ENCODE data around the gene PRPF8. TPM values are rescaled to one million over a fixed set of nuclear protein-coding genes. Genes with fewer than 3 reads are reported as not detected.

The PRPF8 gene
- total and polyA plus RNA-seq, 2 of the 13 experiments (the other 11 are each of a cell fraction or from before 2014, with no cell fraction given) = 112 to 179 TPM

DNA sequence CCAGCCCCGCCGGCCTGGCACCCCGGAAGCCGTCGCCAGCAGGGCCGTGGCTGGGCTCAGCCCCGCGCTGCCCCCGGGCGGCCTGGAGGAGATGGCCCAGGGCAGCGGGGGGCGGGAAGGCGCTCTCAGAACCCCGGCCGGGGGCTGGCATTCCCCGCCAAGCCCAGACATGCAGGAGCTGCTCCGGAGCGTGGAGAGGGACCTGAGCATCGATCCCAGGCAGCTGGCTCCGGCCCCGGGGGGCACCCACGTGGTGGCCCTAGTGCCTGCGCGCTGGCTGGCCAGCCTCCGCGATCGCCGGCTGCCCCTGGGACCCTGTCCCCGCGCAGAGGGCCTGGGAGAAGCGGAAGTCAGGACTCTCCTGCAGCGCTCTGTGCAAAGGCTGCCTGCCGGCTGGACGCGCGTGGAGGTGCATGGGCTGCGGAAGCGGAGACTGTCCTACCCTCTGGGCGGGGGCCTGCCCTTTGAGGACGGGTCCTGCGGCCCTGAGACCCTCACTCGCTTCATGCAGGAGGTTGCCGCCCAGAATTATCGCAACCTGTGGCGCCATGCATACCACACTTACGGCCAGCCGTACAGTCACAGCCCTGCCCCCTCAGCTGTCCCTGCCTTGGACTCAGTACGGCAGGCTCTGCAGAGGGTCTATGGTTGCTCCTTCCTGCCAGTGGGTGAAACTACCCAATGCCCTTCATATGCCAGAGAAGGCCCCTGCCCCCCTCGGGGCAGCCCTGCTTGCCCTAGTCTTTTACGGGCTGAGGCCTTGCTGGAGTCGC, 40.4 kb upstream of the PRPF8 start (continued):
- 0 out of 2 replicates have a peak, but pooled peaks have one; percentile 13 for TF ChIP-seq MEIS1 (CRISPR knock-in tag; IDR thresholded peaks at IDR 0.05; ENCODE audit: borderline replicate concordance)
- TF ChIP-seq SAFB2 (CRISPR knock-in tag; IDR thresholded peaks at IDR 0.05; ENCODE audit: borderline replicate concordance, low read depth) = no peak
- TF ChIP-seq, protein P1, sequence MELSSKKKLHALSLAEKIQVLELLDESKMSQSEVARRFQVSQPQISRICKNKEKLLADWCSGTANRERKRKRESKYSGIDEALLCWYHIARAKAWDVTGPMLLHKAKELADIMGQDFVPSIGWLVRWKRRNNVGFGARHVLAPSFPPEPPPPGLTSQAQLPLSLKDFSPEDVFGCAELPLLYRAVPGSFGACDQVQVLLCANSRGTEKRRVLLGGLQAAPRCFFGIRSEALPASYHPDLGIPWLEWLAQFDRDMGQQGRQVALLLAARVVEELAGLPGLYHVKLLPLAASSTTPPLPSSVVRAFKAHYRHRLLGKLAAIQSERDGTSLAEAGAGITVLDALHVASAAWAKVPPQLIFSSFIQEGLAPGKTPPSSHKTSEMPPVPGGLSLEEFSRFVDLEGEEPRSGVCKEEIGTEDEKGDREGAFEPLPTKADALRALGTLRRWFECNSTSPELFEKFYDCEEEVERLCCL (CRISPR knock-in tag; IDR thresholded peaks at IDR 0.05; ENCODE audit: borderline replicate concordance) = no peak
- TF ChIP-seq, protein P2, sequence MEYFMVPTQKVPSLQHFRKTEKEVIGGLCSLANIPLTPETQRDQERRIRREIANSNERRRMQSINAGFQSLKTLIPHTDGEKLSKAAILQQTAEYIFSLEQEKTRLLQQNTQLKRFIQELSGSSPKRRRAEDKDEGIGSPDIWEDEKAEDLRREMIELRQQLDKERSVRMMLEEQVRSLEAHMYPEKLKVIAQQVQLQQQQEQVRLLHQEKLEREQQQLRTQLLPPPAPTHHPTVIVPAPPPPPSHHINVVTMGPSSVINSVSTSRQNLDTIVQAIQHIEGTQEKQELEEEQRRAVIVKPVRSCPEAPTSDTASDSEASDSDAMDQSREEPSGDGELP (IDR thresholded peaks at IDR 0.05; ENCODE audit: borderline replicate concordance, low read depth) = no peak
- no peak for TF ChIP-seq NONO (IDR thresholded peaks at IDR 0.05)
- peak; percentile 30 for TF ChIP-seq NONO (CRISPR knock-in tag; conservative IDR thresholded peaks at IDR 0.05)
- no peak for TF ChIP-seq ZNF562 (CRISPR knock-in tag; IDR thresholded peaks at IDR 0.05; ENCODE audit: borderline replicate concordance)
- TF ChIP-seq ZNF709 (CRISPR knock-in tag; IDR thresholded peaks at IDR 0.05) = peak; percentile 69; the same call in 1 of the 2 replicates
- TF ChIP-seq ZFP36L2 (CRISPR knock-in tag; IDR thresholded peaks at IDR 0.05) = no peak
- TF ChIP-seq, protein P3, sequence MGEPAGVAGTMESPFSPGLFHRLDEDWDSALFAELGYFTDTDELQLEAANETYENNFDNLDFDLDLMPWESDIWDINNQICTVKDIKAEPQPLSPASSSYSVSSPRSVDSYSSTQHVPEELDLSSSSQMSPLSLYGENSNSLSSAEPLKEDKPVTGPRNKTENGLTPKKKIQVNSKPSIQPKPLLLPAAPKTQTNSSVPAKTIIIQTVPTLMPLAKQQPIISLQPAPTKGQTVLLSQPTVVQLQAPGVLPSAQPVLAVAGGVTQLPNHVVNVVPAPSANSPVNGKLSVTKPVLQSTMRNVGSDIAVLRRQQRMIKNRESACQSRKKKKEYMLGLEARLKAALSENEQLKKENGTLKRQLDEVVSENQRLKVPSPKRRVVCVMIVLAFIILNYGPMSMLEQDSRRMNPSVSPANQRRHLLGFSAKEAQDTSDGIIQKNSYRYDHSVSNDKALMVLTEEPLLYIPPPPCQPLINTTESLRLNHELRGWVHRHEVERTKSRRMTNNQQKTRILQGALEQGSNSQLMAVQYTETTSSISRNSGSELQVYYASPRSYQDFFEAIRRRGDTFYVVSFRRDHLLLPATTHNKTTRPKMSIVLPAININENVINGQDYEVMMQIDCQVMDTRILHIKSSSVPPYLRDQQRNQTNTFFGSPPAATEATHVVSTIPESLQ (CRISPR knock-in tag; conservative IDR thresholded peaks at IDR 0.05) = no peak
- TF ChIP-seq HDAC2 (CRISPR knock-in tag; IDR thresholded peaks at IDR 0.05) = peak; percentile 57
- TF ChIP-seq NFIB (CRISPR knock-in tag; IDR thresholded peaks at IDR 0.05; ENCODE audit: borderline replicate concordance) = no peak
- no peak for TF ChIP-seq SOX6 (IDR thresholded peaks at IDR 0.05)
- TF ChIP-seq SOX6 (CRISPR knock-in tag; IDR thresholded peaks at IDR 0.05) = 0 out of 2 replicates have a peak, but pooled peaks have one; percentile 8
- no peak for TF ChIP-seq ZNF644 (CRISPR knock-in tag; IDR thresholded peaks at IDR 0.05; ENCODE audit: low read depth)
- TF ChIP-seq ZNF264 (CRISPR knock-in tag; IDR thresholded peaks at IDR 0.05) = no peak
- TF ChIP-seq ZBTB3 (CRISPR knock-in tag; IDR thresholded peaks at IDR 0.05; ENCODE audit: borderline replicate concordance, low read depth) = no peak
- TF ChIP-seq, protein P4, sequence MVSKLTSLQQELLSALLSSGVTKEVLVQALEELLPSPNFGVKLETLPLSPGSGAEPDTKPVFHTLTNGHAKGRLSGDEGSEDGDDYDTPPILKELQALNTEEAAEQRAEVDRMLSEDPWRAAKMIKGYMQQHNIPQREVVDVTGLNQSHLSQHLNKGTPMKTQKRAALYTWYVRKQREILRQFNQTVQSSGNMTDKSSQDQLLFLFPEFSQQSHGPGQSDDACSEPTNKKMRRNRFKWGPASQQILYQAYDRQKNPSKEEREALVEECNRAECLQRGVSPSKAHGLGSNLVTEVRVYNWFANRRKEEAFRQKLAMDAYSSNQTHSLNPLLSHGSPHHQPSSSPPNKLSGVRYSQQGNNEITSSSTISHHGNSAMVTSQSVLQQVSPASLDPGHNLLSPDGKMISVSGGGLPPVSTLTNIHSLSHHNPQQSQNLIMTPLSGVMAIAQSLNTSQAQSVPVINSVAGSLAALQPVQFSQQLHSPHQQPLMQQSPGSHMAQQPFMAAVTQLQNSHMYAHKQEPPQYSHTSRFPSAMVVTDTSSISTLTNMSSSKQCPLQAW (CRISPR knock-in tag; IDR thresholded peaks at IDR 0.05) = no peak
- TF ChIP-seq ZNF572 (CRISPR knock-in tag; IDR thresholded peaks at IDR 0.05) = no peak
- TF ChIP-seq, protein P5, sequence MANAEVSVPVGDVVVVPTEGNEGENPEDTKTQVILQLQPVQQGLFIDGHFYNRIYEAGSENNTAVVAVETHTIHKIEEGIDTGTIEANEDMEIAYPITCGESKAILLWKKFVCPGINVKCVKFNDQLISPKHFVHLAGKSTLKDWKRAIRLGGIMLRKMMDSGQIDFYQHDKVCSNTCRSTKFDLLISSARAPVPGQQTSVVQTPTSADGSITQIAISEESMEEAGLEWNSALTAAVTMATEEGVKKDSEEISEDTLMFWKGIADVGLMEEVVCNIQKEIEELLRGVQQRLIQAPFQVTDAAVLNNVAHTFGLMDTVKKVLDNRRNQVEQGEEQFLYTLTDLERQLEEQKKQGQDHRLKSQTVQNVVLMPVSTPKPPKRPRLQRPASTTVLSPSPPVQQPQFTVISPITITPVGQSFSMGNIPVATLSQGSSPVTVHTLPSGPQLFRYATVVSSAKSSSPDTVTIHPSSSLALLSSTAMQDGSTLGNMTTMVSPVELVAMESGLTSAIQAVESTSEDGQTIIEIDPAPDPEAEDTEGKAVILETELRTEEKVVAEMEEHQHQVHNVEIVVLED (CRISPR knock-in tag; IDR thresholded peaks at IDR 0.05; ENCODE audit: borderline replicate concordance) = peak; percentile 34; the same call in 1 of the 2 replicates
- no peak for TF ChIP-seq RBM39 (IDR thresholded peaks at IDR 0.05; ENCODE audit: low read depth, low read length, poor library complexity, severe bottlenecking)
- TF ChIP-seq ZKSCAN1 (IDR thresholded peaks at IDR 0.05; ENCODE audit: low read length) = no peak
- no peak for TF ChIP-seq ZNF180 (CRISPR knock-in tag; IDR thresholded peaks at IDR 0.05; ENCODE audit: borderline replicate concordance, low read depth)
